Measurements from ENCODE around the gene SNTG2.
A peak's percentile ranks its signal among the peaks of the same experiment; 100 is the strongest.

Gene SNTG2

DNA sequence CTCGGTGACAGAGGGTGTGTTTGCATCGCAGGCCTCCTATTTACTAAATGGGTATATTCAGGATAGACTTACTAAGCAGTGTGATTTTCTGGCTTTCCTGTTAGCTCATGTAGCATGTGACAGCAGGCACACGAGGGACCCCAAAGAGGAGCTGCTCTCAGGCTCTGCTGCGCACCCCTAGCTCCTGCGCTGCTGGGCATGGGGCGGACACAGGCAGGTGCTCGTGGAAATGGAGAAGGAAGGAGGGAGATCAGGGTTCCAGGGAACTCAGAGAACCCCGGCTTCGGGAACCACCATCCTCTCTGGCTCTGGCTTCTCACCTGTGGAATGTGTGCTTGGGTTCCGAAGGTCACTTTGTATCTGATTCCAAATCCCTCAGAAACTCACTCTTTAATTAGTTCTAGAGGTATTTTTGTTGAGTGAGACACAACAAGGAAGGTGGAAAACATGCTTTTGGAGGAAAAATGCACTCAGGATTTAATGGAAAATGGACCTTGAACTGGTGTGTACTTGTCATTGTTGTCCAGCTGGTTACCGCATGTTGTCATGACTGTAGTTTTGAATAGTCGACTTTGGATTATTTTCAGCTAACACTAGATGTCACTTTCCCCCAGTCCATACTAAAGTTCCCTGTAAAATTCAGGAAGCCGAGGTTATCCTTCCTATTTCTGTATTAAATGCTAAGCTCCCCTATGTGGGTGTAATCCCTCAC is 3.5 kb downstream of the SNTG2 start:
- peak; percentile 55 for DNase-seq (ENCODE audit: low spot score)

DNA sequence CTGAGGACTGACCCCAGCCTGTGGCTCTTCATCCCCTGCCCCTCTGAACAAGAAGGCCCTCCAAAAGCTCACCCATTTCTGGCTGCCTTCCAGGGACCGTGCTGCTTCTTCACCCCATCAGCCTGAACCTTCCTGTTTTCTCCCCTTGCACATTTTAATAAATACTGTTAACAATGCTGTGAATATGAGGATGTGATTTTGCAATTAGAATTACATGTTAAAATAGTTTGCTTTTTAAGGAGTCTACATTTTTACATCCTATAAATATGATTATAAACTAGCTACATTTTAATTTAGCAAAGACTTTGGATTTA is 4.0 kb downstream of the SNTG2 start:
- no peak for DNase-seq (ENCODE audit: low spot score)

DNA sequence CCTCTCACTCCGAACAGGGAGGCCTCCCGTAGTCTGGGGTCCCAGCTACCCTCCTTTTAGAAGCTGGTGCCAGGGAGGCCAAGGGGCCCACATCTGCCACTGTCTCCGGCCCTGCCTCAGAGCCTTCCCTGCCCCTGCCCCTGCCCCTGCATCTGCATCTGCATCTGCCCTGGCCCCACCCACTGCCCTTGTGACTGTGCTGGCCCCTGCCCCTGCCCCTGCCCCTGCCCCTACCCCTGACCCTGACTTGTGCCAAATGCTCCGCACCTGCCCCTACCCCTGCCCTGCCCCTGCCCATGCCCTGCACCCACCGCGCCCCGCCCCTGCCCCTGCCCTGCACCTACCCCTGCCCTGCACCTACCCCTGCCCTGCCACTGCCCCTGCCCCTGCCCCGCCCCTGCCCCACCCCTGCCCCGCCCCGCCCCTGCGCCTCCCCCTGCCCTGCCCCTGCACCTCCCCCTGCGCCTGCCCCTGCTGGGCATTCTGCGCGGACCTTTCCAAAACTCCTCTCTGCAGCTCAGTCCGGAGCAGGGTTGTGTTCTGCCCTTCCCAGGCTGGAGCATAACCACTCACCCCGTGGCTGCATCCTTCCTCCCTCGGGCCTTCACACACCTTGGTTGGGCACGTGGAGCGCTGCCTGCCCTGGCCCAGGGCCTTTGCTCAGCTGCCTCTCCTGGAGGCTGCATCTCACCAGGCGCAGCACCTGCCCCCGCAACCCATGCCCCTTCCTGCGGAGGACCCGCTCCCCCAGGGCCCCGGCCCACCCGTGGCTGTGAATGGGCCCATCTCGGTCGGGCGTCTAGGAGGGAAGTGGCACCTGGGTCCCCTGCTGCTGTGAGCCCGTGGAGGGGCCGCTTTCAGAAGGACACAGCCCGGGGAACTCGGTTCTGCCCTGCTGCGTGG is 5.4 kb downstream of the SNTG2 start:
- DNase-seq (ENCODE audit: low spot score): no peak

DNA sequence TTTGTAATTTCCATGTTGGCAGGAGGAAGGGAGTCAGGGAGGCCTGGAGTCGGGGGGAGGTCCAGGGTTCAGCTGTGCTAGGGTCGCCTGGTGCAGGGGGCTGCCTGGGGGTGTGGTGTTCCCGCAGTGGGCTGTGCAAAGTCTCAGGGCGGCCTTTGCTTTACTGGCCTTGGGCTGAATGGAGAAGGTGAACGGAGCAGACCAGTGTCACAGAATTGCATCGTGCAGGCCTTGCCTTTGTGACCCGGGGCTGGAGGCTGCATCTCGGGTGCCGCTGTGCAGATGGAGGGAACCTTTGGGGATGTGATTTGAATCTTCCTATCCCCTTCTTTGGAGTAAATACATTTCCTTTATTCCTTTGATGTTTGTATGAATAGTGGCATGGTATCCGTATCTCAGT is 8.8 kb downstream of the SNTG2 start:
- no peak for DNase-seq (ENCODE audit: low spot score)

DNA sequence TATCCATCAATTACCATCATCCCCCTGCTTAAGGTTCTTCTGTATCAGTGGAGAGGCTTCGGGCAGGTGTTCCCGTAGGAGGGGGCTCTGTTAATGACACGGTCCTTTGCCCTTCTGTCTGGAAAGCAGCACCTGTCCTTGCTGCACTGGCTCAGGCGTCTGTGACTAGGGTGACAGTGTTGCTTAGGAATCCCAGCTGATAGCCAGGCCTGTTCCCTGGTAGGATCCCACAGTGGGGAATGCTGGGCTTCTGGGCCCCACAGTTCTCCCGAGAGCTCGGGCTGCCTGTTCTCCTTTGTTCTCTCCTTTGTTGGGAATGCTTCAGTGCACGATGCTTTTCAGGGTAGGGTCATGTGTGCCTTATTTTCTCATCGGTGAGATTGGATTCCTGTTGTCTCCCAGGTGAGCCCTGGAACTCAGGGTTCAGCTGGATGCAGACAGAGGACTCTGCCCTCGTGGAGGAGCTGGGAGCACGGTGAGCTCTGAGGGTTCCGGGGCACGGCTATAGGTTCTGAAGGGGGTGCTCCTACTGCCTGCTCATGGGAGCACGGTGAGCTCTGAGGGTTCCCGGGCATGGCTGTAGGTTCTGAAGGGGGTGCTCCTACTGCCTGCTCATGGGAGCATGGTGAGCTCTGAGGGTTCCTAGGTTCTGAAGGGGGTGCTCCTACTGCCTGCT is 9.6 kb downstream of the SNTG2 start:
- no peak for DNase-seq (ENCODE audit: low spot score)

DNA sequence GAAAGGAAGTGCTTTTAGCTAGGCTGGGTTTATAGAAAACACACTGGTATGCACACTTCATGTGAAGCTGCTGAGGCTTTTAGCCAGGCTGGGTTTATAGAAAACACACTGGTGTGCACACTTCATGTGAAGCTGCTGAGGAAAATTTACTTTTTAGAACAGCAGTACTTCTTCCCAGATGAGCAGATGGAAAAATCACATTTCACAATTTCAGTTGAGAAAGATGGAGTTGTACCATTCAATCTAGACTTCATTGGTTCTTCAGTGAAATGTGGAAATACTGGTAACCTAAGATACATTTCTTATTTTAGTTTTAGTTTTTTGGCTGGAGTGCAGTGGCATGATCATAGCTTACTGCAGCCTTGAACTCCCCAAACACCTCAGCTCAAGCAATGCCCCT is 11.1 kb downstream of the SNTG2 start:
- no peak for DNase-seq (ENCODE audit: low spot score)

DNA sequence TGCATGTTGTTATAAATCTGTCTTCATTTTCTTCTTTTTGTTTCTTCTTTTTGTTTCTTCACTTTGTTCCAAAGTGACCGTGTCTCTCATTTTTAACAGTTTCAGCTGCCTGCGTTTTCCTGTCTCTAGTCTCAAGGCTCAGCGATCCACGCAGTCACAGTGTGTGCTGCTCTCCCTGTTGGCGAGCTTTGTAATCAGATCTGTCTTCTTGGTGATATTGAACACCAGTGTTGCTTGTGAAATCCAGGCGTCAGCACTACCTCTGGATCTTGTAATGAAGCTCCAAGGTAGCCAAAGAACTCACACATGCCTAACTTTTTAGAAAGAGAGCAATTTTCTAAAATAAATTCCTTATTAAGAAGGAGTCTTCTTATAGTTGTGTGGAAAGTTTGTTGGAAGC is 13.2 kb downstream of the SNTG2 start:
- no peak for DNase-seq (ENCODE audit: low spot score)

DNA sequence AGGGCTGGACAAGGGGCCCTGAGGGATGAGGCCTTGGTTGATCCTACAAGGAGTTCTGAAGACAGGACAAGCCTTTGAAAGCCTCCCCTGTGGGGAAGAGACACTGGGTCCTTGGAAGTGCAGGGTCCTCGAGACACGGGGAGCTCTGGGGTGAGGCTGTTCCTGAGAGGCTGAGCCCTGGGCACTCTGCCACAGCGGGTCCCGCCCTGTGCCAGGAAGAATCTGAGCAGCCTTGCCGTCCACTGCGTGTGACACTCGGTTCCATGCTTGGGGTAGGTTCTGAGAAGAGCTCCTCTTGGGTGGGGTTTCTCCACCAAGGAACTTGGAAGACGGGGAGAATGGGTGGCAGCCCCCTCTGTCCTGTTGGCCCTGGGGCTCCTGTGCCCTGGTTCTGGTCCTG is 13.9 kb downstream of the SNTG2 start:
- DNase-seq (ENCODE audit: low spot score): no peak

DNA sequence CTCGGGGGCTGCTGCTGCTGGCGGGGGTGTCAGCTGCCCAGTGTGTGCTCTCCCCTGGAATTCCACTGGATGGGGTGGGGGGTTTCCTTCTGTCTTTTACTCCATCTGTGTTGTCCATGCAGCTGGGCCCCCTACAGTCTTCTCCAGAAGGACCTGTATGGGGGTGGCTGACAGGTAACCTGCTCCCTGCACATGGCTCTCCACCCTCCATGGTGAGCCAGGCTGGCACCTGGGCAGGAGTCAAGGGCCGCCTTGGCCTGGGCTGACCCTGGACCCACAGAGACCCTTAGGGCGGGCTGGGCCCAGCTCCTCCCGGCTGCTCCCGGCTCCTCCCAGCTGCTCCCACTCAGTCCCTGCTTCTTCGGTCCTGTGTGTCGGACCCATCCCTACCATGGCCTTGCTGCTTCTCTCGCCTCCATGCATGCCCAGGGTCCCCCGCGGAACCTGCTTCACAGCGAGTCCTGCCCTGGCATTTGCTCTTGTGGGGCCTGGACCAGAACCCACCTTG is 15.0 kb downstream of the SNTG2 start:
- no peak for DNase-seq (ENCODE audit: low spot score)

DNA sequence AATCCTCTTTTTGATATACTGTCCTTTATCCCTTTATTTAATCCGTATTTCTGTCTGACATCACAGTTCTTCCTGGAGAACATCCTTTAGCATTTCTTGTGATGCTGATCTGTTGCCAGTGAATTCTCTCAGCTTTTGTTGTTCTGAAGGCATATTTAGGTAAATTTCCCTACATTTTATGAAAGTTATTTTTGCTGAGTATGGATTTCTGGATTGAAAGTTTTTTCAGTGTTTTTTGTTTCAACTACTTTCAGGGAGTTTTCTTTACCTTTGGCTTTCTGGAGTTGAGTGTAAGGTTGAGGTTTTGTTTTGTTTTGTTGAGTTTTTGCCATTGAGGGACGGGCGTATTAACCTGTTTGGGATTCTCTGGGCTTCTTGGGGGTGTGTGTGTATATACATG is 22.5 kb downstream of the SNTG2 start:
- DNase-seq (ENCODE audit: low spot score): no peak

DNA sequence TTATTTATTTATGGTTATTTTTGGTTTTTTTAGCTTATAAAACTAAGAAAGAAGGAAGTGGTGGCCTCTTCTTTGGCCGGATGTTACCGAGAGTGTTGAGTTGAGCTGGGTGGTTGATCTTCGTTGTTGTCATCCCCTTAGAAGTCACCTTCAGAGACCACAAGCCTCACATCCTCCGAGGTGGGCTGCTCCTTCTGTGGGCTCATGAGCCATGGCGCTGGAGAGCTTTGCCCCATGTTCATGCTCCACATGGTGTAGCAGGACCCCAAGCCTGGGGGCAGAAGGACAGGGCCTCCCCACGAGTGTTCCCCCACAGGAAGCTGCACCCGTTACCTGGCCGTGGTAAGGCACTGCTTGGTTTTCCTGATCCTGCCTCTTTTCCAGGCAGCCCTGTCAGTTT is 23.4 kb downstream of the SNTG2 start:
- DNase-seq (ENCODE audit: low spot score): no peak

DNA sequence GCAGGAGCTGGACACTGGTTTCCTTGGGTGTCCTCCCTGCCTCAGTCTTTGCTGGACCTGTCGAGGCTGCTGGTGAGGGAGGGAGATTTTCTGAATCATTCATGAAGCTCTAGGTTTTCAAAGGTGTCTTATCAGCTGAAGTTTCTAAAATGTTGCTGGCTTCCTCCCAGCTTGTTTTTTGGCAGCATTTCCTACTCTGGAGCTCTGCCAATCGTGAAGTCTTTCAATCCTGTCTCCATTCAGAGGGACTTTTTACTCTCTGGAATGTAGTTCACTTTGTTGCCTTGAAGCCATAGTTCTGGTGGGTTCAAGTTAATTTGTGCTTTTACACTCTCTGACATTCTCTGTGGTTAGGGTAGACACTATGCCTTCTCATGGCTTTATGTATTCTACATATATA is 23.9 kb downstream of the SNTG2 start:
- DNase-seq (ENCODE audit: low spot score): no peak

DNA sequence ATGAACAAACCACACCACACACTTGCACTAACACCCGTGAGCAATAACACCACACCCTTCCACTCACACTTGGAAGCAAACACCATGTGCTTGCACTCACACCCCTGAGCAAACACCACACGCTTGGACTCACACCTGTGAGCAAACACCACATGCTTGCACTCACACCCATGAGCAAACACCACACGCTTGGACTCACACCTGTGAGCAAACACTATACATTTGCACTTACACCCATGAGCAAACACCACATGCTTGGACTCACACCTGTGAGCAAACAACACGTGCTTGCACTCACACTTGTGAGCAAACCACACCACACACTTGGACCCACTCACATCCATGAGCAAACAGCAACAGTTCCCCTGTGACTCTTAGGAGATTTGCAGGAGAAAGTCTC is 24.4 kb downstream of the SNTG2 start:
- no peak for DNase-seq (ENCODE audit: low spot score)

DNA sequence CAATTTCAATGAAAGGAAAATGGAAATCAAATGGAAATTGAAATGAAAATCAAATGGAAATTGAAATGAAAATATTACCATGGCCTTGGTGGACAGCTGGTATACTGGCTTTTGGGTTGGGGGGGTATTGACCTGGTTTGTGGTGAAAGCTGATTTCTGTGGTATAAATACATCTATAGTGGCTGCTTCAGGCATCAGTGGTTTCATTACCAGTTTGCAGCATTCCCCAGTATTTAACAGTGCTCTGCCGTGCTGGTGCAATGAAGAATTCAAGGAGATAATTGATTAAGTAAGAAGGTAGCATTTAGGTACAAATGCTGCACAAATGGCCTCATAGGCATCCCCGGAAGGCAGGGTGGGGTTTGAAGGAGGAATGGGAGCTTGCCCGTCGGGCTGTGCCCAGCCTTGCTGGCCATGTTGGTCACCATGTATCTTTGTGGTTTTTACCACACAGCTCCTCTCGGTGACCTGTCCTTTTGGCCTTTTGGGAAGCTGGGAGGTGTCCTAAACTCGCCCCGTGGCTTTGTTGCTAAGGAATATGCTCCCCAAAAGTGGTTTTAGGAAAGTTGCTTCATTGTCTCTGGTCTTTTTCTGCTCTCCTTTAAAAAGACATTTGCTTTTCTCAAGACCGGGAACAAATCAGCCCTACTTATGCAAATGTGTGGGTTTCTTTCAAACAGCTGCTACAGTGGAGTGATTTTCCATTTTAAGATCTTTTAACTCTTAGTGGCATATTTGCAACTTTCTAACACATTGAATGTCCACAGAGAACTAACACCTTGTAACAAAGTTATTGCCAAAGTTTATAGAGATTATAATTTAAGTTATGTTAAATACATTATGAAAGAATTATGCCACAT is 28.6 kb downstream of the SNTG2 start:
- no peak for DNase-seq (ENCODE audit: low spot score)

DNA sequence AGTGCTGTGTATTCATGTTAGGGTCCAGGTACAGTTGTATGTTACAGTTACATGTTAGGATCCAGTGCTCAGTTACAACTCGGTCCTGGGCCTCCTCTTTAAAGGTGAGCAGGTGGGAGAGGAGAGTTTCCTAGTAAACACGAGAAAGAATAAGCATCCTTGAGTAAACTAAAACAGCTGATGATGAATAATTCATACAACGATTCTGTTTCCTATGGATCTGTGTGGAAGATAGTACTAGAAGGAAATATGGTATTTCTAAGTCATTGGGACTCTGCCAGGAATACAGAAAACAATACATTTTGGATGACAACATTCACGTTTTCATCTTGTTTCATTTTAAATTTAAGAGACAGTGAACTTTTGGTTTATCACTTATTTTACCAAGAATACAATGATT is 29.5 kb downstream of the SNTG2 start:
- DNase-seq (ENCODE audit: low spot score): no peak

DNA sequence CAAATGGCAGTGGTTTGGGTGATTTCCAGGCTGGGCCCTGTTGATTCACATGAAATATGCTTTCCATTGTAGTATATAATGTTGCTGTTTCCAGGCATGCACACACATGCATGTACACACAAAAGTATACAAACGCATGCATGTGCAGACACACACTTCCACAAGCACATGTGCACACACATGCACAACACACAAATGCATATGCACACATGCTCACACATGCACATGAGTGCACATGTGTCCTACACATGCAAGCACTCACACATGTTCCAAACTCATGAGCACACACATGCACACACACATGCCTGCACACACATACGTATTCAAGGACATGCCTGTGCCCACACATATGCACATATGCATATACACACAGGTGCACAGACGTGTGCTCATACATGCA is 30.6 kb downstream of the SNTG2 start:
- no peak for DNase-seq (ENCODE audit: low spot score)

DNA sequence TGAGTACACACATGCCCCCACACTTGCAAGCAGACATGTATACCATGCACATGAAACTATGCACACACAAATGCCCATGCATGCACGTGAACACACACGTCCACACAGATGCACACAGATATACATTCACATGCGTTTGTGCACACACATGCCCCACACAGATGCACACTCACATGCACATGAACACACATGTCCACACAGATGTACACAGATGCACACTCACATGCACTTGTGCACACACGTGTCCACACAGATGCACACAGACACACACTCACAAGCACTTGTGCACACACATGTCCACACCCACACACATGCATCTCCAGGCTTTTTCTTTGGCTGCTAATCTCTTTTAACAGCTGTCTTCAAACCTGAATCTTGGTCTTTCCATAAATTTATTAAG is 31.1 kb downstream of the SNTG2 start:
- no peak for DNase-seq (ENCODE audit: low spot score)

DNA sequence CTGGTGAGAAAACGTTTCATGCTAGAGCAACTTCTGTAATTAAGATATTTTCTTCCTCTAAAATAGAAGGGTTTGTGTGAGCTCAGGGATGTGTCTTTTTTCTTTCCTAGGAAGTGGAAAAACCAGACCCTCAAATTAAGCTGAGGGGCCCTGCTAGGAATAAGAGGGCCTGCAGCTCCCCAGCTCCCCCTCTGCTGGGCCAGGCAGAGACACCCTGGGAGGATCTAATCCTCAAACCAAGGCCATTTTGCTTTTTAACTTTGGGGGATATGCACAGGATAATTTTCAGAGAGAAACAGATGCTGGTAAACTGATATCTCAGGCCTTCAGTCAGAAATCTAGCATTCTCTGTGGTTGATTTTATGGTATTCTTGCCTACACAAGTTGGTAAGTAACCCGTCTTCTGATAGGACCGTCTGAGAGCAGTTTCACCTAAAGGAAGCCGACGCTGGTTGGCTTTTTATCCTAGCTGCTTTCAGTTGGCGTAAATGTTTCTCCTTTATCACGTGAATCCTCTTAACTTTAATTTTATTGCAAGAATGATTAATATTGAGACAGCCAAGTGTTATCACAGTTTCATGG is 34.8 kb downstream of the SNTG2 start:
- no peak for DNase-seq (ENCODE audit: low spot score)

DNA sequence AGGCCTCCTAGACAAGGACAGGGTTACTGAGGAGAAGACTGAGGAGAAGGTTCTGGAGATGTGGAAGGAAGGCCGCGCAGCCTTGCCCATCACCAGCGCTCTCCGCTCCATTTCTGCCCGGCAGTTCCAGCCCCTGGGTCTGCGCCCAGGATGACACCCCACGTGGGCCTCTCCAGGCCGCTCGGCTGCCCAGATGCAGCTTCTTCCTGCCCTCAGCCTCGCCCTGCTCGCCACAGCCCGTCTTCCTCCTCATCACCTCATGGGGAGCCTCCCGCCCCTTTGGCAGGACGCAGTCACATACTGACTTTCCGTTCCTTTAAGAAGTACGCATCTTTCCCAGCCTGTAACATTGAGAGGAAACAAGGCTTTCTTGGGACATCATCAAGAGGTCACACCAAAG is 37.1 kb downstream of the SNTG2 start:
- DNase-seq (ENCODE audit: low spot score): no peak

DNA sequence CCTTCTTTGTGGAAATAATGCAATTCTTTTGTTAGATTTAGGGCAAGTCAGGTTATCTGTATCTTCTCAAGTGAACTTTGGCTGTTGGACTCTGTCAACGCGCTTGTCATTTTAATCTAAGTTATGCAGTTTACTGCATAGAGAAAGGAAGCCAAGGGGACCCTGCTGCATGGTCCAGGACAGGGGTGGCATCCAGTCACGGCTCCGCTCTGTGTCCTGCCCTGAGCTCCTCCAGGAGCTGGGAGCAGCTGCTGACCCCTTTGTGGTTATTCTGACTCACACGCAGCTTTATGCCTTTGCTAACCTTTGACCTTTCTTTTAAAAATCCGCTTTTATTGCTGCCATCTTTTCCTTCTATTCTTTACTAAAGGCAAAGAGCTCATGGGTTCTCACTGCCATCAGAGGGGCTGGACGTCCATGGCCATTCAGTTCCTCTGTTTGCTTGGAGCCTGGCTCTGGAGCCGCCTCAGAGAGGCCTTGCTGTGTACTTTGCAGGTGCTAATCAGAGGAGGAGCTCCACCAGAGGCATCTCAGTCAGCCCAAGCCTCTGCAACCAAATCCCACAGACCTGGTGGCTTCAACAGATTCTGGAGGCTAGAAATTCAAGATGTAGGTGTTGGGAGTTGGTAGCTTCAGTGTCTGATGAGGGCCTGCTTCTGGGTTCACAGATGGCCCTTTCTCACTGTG is 39.3 kb downstream of the SNTG2 start:
- no peak for DNase-seq (ENCODE audit: low spot score)

DNA sequence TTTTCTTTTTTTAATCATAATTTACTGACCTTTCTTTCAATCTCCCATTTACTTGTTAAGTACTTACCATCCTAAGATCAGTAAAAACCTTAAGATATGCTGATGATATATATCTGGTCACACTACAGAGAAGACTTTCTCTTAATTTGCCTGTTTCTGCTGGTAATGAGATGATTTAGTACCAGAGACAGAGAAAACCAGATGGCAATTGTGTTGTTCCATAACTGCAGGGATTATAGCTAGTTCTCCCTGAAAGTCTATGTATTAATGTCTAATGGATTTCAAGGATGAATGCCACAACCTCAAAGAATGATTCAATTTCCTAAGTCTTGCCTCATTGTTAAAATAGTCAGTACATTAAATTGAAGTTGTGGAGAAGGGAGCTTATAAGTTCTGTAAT is 40.3 kb downstream of the SNTG2 start:
- DNase-seq (ENCODE audit: low spot score): no peak

All from AG08396 (cell line).